ENCODE data around the gene HNRNPAB. TPM values are rescaled to one million over a fixed set of nuclear protein-coding genes. Genes with fewer than 3 reads are reported as not detected.
"Not testable (repeated sequence)": the region's sequence is repeated elsewhere in the genome, so short reads cannot be mapped to it uniquely, and the experiment has no call there.

The HNRNPAB gene
- total RNA-seq, 1 experiment from 2014 or later = 137 TPM

DNA sequence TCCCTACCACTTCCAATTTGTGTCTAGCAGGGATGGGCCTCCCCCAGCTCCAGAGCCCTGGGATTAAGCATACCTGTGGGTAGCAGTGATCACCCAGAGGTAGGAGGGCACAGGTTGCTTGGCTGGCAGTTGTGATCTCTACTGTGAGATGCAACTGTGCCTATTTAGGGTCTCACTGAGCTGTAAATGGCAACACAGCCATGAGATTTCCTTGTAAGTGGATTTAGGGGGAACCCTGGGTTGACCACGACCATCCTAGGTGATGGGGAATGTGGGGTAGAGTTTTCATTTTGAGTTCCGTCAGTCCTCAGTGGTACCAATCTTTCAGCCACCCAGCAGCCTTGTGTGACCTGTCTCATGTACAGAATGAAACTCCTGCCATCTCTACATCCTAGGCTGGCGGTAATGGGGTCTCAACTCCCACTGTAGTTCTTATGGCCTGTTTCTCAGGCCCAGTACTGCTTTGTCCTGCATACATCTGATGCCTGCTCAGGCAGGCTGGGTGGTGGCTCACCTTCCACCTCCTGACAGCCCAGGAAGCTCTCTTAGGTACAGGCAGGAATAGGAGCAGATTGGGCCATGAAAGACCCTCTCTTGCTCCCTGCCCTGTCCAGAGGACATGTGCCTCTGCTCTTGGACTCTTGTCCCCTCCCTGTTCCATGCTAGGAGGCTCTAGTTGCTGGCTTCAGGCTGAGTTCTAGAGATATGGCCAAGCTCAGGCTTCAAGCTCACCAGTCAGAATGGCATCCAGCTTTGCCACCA is 8.1 kb downstream of the HNRNPAB start:
- DNase-seq (ENCODE audit: low read depth) = no peak

DNA sequence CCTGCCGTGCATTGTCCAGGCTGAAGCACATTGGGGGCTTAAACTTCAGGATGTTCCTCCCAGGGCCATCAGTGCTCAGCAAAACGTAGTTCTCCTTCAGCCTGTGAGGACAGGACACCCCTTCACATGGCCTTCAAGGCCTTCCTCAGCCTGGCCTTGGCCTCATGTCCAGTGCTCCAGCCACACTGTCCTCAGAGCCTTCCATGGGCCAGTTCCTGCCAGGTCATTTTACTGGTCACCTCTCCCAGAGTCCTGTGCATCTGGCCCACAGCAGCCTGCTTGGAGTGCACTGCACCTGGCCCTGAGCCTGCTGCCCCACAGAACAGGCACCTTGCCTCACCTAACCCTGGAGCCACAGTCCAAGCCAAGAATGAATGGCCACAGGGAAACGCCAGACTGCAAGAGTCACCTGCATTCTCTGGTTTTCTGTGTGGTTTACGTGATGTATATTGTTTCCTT is 8.7 kb downstream of the HNRNPAB start:
- DNase-seq (ENCODE audit: low read depth) = no peak

DNA sequence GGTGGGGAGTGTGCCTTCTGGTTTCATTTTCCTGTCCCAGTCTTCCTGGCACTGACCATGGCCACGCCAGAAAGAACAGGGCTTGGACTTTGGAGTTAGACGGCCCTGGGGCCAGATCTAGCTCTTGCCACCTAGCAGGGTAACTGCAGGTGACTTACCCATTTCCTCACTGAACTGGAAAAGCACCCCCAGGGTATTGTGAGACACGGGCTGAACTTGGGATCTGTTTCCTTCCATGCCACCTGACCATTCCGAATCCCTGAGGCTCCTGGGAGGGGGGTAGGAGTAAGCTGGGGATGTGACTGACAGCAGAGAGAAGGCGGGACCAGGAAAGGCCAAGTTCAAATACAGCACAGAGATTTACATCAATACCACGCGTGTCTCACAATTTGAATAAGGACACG is 9.4 kb downstream of the HNRNPAB start:
- DNase-seq (ENCODE audit: low read depth) = no peak

DNA sequence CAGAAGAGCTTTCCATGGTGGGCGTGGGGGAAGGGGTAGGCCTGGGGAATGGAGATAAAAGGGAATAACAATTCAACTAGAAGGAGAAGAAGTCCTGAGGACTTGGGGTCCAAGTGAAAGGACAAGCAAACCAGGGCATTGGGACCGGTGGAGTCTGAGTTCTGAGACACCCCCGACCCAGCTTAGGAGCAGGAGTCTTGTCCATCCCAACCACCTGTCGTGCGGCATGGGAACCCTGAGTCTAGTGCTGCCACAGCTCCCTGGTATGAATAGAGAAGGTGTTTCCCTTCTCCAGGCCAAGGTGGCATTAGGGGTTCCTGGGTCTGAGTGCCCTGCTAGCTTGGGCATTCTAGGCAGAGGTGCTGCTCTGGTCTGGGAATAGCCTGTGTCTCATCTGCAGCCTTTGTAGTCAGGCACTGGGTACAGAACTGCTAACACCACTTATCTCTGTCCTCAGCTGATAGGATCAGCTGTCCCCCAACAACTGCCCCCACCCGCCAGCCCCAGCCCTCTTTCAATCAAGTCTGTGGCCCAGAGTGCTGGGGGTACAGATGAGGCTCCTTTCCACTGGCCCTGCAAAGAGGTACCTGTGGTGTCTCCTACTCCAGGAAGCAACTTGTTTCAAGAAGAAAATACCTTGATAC is 9.9 kb downstream of the HNRNPAB start:
- DNase-seq (ENCODE audit: low read depth) = no peak

DNA sequence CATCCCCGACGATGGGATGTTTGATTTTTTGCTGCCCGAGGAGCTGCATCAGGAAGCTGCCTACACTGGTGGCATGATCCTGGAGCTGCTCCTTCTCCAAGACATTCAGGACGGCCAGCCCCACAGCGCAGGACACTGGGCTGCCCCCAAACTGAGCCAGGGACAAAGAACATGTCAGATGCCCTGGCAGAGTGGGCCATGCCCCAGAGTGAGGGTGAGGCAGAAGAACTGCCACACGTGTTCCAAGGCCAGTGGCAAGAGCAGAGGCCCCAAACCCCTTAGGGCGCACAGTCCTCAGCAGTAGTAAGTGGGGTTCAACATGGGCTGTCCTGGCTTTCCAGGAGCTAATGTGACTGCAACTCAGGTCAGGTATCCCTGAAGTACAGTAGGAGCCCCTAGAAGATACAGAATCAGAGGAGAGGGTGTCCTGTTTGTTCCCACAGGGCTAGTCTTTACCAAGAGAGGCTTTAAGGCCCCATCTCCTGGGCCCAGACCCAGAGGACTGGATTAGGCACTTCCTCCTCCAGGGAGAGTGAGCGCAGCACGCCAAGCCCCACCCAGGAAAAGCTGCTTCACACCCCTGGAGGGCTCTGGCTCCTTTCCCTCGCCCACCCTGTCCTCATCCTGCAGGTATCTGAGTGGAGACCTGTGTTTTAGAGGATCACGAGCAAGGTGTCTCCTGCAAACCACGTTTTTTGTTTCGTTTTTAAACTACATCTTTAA is 11.1 kb downstream of the HNRNPAB start:
- DNase-seq (ENCODE audit: low read depth) = no peak

DNA sequence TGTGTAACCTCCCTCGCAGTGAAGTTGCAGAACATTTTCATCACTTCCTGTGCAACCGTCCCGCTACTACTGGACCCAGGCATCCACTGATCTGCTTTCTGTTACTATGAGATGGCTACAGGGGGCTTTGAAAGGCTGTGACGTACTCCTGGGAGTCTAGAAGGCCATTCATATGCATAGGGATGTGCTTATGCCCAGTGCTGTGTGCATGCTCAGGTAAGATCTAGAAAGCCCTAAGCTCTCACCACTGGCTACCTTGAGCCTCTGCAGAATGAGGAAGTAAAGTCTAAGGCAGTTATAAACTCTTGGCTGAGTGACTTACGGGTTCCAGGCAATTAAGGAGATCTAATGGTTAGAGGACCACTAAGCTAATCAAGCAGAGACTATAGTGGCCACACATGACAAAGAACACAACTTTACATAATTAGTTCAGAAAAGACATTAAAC is 11.8 kb downstream of the HNRNPAB start:
- no peak for DNase-seq (ENCODE audit: low read depth)

DNA sequence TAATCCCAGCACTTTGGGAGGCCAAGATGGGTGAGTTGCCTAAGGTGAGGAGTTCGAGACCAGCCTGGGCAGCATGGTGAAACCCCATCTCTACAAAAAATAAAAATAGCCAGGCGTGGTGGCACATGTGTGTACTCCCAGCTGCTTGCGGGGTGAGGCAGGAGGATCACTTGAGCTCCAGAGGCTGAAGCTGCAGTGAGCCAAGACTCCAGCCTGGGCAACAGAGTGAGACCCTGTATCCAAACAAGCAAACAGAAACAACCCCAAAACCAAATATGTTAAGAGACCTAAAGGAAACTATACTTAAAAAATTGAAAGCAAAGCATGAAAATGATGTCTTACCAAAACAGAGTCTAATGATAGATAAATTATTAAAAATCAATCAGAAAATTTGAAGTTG is 12.4 kb downstream of the HNRNPAB start:
- DNase-seq (ENCODE audit: low read depth) = no peak

DNA sequence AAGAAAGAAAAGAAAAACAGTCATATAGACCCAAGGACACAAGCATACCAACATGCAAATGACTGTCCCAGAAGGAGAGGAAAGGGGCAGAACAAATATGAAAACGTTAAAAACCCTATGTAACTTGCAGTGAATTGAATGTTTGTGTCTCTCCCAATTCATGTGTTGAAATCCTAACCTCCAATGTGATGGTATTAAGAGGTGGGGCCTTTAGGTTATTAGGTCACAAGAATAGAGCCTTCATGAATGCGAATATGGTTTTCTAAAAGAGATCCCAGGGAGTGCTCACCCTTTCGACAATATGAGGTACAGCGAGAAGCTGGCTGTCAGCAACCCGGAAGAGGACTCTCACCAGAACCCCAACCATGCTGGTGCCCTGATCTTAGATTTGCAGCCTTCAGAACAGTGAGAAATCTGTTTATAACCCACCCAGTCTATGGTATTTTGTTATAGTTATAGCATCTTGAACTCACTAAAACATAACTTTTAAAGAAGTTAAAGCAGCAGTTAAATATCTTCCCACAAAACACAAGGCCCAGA is 14.0 kb downstream of the HNRNPAB start:
- no peak for DNase-seq (ENCODE audit: low read depth)

DNA sequence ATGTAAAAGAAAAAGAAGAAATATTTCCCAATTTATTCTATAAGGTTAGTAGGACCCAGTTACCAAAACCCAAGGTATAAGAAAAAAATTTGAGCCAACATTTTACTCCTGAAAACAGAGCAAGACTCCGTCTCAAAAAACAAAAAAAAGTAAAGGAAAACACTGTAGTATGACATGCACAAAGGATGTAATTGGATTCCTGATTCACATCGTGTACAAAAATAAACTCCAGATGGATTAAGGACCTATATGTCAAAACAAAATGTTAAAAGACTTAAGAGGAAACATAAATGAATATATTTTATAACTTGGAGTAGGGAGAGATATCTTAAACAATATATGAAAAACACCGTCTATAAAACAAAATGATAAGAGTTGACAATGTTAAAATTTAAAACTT is 14.5 kb downstream of the HNRNPAB start:
- DNase-seq (ENCODE audit: low read depth) = no peak

DNA sequence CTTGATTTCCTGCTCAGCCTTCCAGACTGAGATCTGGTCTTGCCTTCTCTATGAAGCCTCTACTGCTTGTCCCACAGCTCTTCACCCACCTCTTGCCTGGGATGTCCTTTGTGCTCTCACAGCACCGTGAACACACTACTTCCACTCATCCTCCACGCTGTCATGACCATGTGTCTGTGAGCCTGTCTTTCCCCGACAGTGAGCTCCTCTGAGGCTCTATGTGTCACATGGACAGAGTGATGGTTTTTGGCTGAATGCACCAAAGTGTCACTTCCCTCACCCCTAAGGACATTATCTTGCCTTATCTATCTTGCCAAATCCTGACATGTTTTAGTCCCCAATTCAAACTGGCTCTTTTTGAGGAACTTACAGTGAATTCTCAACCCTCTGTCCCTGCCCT is 16.9 kb downstream of the HNRNPAB start:
- no peak for DNase-seq (ENCODE audit: low read depth)

DNA sequence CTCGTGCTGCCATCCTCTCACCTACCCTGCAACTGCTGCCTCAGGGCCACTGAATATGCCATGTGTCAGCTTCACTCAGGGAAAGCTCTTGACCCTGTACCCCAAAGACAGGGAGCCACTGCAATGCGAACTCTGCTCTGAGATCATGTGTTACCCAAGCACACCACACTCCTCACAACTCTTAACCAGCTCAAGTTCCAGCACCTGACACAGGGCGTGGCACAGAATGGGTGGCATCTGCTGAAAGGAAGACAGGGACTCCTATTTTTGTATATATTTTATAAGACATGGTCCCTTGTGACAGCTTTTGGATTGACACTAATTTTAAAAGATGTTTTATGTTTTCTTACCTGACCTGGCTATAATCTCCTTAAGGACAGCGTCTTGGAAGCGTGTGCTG is 17.5 kb downstream of the HNRNPAB start:
- no peak for DNase-seq (ENCODE audit: low read depth)

DNA sequence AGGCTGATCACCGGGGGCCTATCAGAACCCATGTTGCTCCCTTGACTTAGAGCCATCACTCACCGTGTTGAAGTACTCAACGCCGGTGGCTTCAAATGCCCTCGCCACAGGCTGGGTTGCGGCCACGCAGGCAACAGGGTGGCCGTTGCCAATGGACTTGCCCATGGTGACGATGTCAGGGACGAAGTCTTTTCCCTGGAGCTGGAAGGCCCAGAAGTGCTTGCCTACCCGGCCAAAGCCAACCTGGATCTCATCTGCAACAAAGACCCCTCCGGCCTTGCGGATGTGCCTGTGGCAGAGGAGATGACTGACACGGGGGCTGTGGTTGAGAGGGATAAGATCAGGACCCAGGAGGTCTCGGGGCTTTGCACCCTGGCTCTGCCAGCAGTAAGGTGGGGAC is 18.0 kb downstream of the HNRNPAB start:
- no peak for DNase-seq (ENCODE audit: low read depth)

DNA sequence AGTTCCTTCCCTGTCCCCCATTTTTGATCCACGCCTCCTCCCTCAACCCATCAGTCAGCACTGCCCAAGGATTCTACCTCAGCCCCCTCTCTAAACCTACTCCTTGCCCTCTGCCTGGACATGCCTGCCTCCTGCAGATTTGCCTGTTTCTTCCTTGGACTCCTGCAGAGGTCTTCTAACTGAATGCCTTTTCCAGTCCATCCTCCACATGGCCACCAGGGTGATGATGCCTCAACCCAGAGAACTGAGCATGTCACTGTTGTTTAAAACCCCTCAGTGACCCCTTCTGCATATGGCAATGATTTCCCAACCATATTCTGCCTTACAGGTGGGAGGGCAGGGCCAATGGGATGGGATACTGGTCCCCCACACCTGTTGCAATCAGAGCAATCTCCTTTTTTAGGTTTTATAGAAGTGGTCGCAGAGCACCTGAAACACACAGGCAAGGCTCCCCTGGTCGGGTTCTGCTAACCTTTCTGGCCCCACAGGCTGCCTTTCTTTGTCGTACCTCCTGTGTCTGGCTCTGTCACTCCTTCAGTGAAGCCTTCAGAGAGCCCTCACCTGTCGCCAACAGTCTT is 19.0 kb downstream of the HNRNPAB start:
- no peak for DNase-seq (ENCODE audit: low read depth)

DNA sequence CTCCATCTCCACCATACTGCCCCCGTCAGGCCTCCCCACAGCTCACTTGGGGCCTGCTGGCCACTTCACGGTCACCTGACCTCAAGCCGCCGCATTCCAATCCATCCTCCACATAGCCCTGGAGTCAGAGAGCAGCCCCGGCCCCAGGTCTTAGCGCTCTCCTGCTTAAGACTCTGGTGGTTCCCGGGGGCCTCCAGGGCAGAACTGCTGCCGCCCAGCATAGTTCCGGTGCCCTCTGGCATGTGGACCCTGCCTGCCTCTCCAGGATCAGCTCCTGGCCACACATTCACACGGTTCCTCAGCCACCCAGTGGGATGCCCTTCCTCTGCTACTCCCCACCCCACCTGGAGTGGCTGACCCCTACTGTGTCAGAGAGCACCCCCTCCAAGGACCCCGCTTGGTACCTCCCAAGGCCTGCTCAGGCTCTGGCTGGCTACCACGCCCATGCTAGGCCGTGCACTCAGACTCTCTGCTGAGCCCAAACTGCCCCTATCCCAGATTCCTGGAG is 19.5 kb downstream of the HNRNPAB start:
- DNase-seq (ENCODE audit: low read depth) = no peak

DNA sequence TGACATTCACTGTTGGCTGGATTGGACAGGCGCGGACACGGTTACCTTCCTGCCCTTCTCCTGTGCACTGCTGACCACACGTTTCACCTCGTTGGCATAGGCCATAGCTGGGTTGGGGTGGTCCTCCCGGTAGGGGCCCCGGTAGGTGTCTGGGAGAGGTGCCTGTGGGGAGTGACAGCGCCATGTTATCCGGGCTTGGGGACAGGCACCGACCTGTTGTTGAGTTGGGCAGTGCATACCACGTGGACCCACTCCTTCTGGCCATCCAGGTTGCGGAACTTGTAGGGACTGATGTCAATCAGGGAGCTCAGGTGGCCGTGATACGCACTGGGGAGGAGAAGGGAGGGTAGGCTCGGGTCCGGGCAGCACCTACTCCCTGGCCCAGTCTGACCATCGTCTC is 20.1 kb downstream of the HNRNPAB start:
- DNase-seq (ENCODE audit: low read depth) = no peak

DNA sequence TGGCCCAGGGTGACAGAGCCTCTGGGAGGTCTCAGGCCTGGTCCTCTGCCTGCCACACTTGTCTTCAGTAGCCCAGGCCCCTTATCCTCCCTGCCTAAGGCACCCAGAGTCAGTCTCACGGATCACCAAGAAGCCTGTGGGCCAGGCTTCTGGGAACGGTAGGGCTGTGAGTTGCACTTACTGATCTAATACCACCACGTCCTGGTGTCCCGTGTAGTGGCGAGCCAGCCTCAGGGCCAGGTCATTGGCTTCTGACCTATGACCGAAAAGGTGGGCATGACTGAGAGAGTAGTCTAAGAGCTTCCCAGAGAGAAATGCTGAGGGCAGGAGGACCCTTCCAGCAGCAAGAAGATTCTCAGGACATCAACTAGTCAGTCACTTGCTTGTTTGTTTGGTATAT is 20.8 kb downstream of the HNRNPAB start:
- no peak for DNase-seq (ENCODE audit: low read depth)

DNA sequence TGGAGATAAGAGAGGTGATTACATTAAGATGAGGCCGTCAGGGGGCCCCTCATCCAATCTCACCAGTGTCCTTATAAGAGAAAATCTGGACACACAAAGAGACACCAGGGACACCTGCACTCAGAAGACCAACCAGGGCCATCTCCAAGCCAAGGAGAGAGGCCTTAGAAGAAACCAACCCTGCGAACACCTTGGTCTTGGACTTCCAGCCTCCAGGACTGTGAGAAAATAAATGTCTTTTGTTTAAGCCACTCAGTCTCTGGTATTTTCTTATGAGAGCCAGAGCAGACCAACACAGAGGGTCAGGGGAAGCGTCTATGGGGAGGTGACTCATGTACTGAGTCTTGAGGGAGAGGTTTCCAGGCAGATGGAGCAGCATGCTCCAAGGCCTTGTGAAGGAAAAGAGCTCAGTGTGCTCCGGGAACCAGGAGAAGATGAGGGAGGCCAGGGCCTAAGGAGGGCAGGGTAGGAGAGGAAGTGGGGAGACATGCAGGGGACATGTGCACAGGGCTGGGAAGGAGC is 22.9 kb downstream of the HNRNPAB start:
- no peak for DNase-seq (ENCODE audit: low read depth)

DNA sequence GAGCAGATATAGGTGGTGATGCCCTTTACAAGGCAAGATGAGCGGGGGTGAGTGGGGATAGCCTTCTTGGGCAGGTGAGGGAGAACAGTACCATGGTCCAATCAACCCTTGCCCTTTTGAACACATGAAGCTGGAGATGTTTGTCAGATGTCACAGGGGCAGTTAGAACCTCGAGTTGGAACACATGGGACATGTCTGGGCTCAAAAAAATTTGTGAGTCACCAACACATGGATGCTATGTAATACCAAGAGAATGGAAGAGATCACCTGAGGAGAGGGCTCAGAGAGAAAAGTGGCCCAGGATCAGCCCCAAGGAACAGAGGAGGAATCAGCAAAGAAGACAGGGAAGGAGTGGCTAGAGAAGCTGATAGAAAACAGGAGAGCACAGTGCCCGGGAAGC is 23.6 kb downstream of the HNRNPAB start:
- no peak for DNase-seq (ENCODE audit: low read depth)

DNA sequence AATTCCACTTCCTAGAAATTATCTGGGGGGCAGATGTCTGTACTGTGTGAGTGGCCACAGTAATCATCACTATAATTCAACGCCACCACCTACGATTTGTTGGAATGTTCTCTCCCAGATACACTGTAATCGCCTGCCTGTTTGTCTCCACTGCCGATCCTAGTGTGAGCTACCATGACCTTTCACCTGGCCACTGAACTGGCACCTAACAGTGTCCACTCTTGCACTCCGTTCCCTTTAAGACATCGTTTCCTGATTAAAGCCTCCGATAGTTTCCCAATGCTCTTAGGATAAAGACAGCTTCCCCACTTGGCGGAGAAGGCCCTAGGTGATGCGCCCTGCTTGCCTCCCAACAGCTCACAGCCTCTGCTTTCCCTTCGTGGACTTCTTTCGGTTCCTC is 24.3 kb downstream of the HNRNPAB start:
- no peak for DNase-seq (ENCODE audit: low read depth)

DNA sequence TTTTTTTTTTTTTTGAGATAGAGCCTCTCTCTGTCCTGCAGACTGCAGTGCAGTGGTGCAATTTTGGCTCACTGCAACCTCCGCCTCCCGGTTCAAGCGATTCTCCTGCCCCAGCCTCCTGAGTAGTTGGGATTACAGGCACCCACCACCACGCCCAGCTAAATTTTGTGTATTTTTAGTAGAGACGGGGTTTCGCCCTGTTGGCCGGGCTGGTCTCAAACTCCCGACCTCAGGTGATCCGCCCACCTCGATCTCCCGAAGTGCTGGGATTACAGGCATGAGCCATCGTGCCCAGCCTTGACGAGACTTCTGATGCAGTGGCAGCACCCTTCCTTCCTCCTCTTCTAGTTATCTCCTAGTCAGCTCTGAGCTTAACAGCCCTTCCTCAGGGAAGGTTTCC is 24.8 kb downstream of the HNRNPAB start:
- DNase-seq (ENCODE audit: low read depth) = not testable (repeated sequence)

DNA sequence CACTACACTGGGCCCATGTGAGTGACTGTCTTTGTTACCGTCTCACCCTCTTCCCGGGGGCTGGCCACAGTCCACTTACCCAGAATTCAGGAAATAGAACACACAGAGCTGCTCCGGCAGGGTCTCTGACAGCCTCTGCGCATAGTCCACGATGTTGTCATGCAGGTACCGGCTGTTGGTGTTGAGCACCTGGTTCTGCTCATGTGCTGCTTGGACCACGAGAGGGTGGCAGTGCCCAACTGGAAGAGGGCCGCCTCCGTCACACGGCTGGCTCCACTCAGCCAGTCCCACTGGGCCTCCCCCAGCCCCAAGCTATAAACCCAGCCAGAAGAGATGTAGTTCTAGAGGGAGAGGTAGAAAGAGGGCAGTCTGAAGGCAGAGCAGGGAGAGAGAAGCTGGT is 25.5 kb downstream of the HNRNPAB start:
- DNase-seq (ENCODE audit: low read depth) = no peak

All from M059J (cell line).